ENCODE data around the gene ZSWIM2. TPM values are rescaled to one million over a fixed set of nuclear protein-coding genes. Genes with fewer than 3 reads are reported as not detected.

Gene ZSWIM2
- total RNA-seq, 4 donors from 2014 or later, result not detected

DNA sequence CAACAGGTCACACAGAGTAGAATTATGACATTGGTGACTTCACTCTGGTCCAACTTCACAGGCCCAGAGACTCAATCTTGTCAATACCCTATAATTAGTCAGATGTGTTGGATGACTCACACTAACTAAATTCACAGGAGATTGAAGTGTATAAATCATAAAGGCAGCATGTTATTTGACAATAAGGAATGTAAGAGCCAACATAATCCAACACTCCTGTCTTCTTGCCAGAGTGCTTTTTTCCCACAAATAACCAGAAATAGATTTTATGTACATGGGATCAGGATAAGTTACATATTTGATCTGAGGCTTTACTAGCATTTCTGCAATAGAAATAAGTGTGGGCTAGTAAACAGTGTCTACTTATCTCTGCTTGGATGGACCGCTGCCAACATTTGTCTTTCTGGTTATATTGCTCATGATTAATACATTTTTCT lies 42.2 kb upstream of the ZSWIM2 start:
- H3K36me3 ChIP-seq, result no peaks in the 10 kb centered on the region
- H3K4me3 ChIP-seq, result no peak overlapping the region
- WGBS, 2 donors (ENCODE audit: low coverage in 1 of 2), result 46 to 67% methylated on average over 1 of the region's 1 CpG
- peaks cover 0 to 13% (median 5%) of the 10 kb centered on the region in 3 donors for H3K4me1 ChIP-seq
- no peak for TF ChIP-seq POLR2A (IDR thresholded peaks at IDR 0.05)
- TF ChIP-seq, protein P1, sequence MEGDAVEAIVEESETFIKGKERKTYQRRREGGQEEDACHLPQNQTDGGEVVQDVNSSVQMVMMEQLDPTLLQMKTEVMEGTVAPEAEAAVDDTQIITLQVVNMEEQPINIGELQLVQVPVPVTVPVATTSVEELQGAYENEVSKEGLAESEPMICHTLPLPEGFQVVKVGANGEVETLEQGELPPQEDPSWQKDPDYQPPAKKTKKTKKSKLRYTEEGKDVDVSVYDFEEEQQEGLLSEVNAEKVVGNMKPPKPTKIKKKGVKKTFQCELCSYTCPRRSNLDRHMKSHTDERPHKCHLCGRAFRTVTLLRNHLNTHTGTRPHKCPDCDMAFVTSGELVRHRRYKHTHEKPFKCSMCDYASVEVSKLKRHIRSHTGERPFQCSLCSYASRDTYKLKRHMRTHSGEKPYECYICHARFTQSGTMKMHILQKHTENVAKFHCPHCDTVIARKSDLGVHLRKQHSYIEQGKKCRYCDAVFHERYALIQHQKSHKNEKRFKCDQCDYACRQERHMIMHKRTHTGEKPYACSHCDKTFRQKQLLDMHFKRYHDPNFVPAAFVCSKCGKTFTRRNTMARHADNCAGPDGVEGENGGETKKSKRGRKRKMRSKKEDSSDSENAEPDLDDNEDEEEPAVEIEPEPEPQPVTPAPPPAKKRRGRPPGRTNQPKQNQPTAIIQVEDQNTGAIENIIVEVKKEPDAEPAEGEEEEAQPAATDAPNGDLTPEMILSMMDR (IDR thresholded peaks at IDR 0.05), result no peak
- no peak for TF ChIP-seq EP300 (IDR thresholded peaks at IDR 0.05)
- no peak for TF ChIP-seq POLR2AphosphoS5 (IDR thresholded peaks at IDR 0.05)
- no peaks in the 10 kb centered on the region for H3K9me3 ChIP-seq
- no peak for ATAC-seq
- H3K27me3 ChIP-seq, result no peaks in the 10 kb centered on the region
- H3K27ac ChIP-seq, result no peak overlapping the region

GRCh38 chr2:186889101-186889879 lies 40.3 kb upstream of the ZSWIM2 start:
- Histone ChIP-seq H3K27ac (peak overlapping the region in 2 of 4 donors; percentile 40 to 60), H3K9me3 (no peaks in the 10 kb centered on the region), H3K4me3 (no peak overlapping the region), H3K36me3 (no peaks in the 10 kb centered on the region), H3K27me3 (no peaks in the 10 kb centered on the region), H3K4me1 (peaks cover 0 to 16% (median 5%) of the 10 kb centered on the region in 3 donors)
- 21 to 30% methylated on average over 7 of the region's 7 CpGs for WGBS, 2 donors (ENCODE audit: low coverage in 1 of 2)
- no peak for TF ChIP-seq POLR2A (IDR thresholded peaks at IDR 0.05)
- TF ChIP-seq EP300 (IDR thresholded peaks at IDR 0.05), result no peak
- TF ChIP-seq, protein P1 (IDR thresholded peaks at IDR 0.05), result no peak
- TF ChIP-seq POLR2AphosphoS5 (IDR thresholded peaks at IDR 0.05), result peak; percentile 58
- peak; percentile 77 for ATAC-seq

DNA sequence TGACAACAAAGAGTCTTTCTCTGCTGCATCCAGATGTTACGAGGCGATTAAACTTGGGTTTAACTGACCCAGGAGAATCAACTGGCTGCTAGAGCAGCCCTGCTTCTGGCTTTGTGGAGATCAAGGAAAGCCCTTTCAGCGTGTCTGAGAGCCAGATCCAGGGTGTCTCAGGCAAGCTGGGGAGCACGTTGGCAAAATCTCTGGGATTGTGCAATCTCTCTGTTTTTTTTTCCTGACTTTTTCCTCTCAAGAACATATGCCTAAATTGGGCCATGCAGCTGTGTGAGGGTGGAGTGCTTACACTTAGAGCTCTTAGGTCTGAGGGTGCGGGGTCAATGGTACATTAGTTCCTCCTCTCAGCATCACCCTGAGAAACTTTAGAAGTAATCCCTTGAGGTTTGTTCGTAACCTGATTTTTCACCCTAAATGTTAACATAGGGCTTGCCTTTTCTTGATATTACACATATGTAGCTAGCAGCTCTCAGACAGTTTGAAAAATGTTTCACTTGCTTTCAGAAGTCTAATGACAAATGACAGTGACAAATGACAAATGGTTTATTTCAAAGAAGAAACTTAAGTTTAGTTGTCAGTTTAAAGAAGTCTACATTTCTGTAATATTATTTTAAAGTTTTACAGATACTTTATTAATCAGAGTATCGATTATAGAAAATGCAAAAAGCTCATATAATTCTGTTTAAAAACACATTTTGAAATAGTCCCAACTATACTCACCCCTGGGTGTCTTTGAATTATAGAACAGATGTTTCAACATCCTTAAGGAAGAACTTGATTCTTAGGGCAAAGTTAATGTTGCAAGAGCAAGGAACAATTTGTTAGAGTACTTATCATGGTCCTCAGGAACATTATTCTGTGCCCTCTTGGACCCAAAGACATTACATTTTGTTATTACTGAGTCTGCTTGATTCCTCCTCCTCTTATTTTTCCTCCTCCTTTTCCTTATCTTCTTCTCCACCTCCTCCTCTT lies 38.4 kb upstream of the ZSWIM2 start:
- H3K4me1 ChIP-seq, result peaks cover 0 to 16% (median 5%) of the 10 kb centered on the region in 3 donors
- H3K9me3 ChIP-seq, result peaks cover 0 to 4% (median 0%) of the 10 kb centered on the region in 3 donors
- H3K36me3 ChIP-seq, result no peaks in the 10 kb centered on the region
- TF ChIP-seq, protein P1 (IDR thresholded peaks at IDR 0.05), result no peak
- no peak for TF ChIP-seq POLR2A (IDR thresholded peaks at IDR 0.05)
- TF ChIP-seq EP300 (IDR thresholded peaks at IDR 0.05), result no peak
- no peak for TF ChIP-seq POLR2AphosphoS5 (IDR thresholded peaks at IDR 0.05)
- no peaks in the 10 kb centered on the region for H3K27me3 ChIP-seq
- H3K27ac ChIP-seq, result peak overlapping the region in 3 of 4 donors; percentile 15 to 41 (median 29)
- WGBS, 2 donors (ENCODE audit: low coverage in 1 of 2), result 41% methylated on average over 4 to 7 of the region's 7 CpGs
- H3K4me3 ChIP-seq, result no peak overlapping the region
- peak; percentile 74 for ATAC-seq

DNA sequence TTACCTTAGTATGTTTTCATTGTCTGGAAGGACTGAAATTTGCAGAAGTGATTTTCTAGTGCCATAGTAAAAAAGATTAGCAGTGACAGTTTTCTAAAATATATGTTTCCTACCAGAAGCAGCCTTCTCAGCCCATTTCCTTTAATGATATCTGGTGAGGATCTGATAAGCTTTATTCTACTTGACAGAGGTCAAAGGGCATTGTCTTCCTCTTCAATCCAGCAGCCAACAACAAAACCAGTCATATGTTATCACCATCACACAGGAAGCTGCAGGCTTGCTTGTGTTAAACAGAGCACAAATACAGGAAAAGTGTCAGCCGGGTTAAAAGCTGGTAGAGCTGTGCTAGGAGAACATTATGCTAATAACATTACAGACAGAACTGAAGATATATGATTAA lies 35.6 kb upstream of the ZSWIM2 start:
- H3K27me3 ChIP-seq, result no peaks in the 10 kb centered on the region
- no peak for ATAC-seq
- no peak overlapping the region for H3K4me3 ChIP-seq
- no peak overlapping the region for H3K27ac ChIP-seq
- H3K36me3 ChIP-seq, result no peaks in the 10 kb centered on the region
- TF ChIP-seq POLR2A (IDR thresholded peaks at IDR 0.05), result no peak
- TF ChIP-seq, protein P1 (IDR thresholded peaks at IDR 0.05), result no peak
- no peak for TF ChIP-seq EP300 (IDR thresholded peaks at IDR 0.05)
- no peak for TF ChIP-seq POLR2AphosphoS5 (IDR thresholded peaks at IDR 0.05)
- 20 to 67% methylated on average over 1 of the region's 1 CpG for WGBS, 2 donors (ENCODE audit: low coverage in 1 of 2)
- peaks cover 0 to 22% (median 0%) of the 10 kb centered on the region in 3 donors for H3K9me3 ChIP-seq
- H3K4me1 ChIP-seq, result peaks cover 0 to 16% (median 0%) of the 10 kb centered on the region in 3 donors
